Measurements from ENCODE around the gene ARID3B.
"Not testable (repeated sequence)": the region's sequence is repeated elsewhere in the genome, so short reads cannot be mapped to it uniquely, and the experiment has no call there.

The ARID3B gene

DNA sequence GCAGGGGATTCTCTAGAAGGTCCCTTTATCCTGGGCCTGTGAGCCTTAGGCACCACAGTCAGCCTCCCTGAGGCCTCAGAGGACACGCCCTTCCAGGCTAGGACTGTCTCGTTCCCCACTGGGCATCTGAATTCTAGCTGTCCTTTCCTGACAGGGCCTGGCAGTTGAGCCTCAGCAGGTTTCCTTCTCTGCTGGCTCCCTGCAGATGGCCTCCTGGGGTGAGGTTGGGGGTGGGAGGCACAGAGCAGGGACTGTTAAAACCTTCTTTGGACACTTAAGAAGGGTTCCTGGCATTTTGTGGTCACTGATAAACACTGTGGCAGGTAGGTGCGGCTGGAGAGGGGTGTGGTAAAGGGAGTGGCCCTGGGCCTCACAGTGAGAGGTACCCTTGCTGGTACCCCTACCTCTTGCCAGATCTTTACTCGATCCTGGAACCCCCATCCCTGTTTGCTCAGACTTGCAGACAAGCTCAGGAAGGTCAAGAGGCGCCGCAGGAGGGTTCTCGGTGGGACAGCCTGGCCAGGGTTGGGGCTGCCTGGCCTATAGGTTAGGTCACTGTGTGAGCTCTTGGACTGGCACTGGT lies 83.1 kb downstream of the ARID3B start:
- DNase-seq, result no peak

DNA sequence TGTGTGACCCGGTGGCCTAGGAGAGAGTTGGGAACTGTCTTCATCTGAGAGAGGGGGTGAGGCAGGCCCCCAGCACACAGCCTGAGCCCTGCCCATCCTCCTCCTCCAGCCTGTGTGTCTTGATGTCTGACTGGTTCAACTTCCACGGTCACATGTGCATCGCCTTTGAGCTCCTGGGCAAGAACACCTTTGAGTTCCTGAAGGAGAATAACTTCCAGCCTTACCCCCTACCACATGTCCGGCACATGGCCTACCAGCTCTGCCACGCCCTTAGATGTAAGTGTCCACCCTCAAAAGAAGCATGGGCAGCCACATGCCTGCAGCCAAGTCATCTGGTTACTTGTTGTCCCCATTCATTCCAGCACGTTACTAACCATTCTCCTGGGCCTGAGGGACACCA lies 84.7 kb downstream of the ARID3B start:
- DNase-seq, result no peak

DNA sequence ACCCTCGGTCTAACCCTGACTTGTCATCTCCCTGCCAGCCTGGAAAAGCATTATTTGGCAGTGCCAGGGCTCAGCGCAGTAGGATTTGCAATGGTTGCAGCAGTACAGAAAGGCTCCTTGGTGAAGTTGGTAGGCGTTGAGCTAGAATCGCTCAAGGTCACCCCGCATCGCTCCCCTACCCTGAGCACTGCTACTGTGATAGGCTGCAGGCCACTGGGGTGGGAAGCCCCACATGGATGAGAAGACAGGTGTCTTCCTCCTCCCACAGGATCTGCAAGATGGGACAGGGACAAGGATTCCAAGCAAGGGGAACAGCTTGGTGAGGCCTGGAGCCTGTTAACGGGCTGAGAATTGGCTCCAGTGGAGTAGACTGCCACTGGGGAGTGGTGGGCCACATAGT lies 85.3 kb downstream of the ARID3B start:
- no peak for DNase-seq

DNA sequence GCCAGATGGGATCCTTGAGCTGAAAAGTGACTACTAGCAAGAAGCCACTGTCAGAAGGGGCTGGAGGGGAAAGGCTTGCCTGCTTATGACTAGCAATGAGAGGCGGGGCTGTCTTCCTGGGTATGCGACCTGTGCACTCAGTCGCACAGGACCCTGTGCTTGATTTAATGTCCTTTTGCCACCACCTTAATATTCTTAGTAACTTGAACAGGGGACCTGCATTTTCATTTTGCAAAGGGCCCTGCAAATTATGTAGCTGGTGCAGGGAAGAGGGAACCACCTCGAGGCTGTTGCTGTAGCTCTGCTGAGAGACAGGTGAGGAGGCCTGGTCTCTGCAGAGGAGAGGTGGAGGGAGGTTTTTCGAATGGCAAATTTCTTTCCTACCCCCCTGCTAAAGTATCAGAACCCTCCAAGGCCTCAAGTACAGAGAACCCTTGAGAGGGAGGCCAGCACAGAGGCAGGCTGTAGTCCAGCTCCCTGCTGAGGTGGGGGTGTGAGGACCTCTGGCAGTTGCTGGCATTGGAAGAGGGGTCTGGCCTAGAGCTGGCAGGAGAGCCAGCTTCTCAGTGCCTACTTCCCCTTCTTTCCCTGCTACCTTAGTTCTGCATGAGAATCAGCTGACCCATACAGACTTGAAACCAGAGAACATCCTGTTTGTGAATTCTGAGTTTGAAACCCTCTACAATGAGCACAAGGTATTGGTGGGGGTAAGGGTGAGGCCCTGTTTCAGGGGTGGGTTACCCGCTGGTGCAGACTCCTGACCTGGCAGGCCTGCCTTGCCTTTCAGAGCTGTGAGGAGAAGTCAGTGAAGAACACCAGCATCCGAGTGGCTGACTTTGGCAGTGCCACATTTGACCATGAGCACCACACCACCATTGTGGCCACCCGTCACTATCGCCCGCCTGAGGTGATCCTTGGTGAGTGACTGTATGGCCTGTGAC lies 86.0 kb downstream of the ARID3B start:
- no peak for DNase-seq

DNA sequence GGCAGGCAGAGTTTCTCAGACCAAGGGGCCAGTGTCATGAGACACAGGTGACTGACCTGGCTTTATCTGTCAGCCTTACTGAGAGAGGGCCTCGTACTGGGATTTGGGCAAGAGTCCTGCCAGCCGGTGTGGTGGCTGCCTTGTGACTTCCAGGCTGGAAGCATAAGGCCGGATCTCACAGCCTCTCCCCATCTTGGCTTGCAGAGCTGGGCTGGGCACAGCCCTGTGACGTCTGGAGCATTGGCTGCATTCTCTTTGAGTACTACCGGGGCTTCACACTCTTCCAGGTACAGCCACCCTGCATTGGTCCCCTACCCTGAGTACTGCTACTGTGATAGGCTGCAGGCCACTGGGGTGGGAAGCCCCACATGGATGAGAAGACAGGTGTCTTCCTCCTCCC lies 86.7 kb downstream of the ARID3B start:
- DNase-seq, result peak; percentile 16

DNA sequence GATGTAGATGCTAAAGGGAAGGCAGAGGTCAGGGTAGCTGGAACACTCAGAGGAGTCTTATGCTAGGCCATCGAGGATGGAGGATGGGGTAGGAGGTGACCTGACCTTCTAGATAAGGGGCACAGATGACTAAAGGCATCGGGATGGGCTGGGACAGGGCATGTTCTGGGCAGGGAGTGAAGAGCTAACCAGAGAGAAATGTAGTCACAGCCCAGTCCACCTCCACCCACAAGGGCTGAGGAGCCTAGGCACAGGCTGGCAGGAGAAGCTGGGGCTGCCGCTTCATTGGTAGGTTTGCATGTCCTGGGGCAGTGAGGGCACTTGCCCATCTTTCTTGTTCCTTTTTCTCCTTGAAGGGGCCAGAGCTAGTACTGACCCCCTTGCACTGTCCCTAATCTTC lies 87.2 kb downstream of the ARID3B start:
- no peak for DNase-seq

DNA sequence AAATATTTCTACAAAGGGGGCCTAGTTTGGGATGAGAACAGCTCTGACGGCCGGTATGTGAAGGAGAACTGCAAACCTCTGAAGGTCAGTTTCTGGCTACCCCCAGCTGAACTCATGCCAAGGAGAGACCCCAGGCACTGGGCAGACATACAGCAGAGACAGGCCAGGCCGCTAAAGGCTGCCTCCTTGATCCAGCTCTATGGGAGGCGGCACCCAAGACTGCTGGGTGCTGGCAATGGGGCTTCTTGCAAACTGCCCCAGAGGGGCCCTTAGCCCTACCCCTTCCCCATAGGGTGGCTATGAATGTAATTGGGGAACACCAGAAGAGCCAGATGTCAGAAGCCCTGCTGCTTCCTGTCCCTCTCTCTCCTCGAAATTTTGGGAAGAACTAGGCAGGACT lies 87.9 kb downstream of the ARID3B start:
- DNase-seq, result no peak

DNA sequence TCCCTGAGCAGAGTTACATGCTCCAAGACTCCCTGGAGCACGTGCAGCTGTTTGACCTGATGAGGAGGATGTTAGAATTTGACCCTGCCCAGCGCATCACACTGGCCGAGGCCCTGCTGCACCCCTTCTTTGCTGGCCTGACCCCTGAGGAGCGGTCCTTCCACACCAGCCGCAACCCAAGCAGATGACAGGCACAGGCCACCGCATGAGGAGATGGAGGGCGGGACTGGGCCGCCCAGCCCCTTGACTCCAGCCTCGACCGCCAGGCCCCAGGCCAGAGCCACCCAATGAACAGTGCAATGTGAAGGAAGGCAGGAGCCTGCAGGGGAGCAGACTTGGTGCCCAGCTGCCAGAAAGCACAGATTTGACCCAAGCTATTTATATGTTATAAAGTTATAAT lies 88.7 kb downstream of the ARID3B start:
- not testable (repeated sequence) for DNase-seq

DNA sequence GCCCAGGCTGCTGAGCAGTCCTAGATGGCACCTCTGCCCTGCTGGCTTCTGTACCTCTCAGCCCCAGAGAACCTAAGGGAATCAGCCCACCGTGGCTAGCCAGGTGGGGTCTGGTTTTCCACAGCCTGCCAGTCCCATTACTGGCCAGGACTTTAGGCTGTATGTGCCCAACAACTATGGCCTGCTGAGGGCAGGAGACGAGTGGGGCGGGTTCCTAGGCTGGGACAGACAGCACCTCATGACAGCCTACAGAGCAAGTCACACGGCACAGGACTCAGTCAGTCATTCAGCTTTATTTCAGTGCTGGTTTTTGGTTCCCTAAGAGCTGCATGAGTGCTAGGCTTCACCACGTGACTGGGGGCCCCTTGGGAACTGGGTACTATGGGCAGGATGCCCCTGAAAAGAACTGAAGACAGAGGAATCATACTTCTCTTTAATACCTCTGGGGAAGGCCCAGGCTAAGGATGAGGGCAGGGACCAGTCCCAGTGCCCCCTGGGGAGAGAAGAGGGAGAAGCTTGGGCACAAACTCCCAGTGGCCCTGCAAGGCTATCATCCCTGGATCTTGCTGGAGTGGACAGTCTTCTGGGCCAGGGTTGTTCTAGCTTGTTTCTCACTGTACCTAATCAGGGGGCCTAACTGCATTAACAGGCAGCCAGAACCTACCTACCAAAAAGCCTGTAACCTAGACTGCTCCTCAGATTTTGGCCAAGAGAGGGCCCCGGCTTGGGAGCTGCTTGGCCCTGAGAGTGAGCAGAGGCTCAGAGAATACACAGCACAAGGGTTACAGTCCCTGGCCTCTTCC lies 89.5 kb downstream of the ARID3B start:
- peak; percentile 16 for DNase-seq

DNA sequence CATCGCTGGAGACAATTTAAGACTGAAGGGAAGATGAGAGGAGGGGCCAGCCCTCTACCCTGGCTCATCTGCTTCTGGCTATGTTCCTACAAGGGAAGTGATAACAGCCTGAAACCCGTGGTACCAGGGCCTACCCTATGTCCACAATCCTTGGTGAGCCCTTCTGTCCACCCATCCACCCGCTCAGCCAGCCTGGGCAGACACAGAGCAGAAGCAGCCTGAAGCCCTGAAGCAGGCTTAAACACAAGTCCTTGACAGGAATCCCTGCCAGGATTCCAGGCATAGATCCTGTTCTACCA lies 90.0 kb downstream of the ARID3B start:
- DNase-seq, result no peak

DNA sequence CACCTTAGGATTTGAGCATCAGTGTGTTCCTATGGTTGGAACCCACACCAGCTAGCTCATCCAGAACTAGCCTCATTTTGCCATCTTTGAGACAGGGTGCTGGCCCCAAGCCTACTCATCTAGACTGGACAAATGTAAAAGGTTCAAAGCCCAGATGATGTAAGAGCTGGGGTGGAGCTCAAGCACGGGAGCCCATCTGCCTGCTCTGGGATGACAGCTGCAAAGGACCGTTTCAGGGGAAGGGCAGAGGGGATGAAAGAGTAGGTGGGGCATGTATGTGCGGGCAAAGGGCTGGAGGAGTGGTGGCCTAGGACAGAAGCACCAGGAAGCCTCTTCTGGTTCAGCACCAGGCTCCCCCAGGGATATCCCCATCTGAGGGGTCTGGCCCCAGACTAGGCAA lies 90.4 kb downstream of the ARID3B start:
- no peak for DNase-seq

DNA sequence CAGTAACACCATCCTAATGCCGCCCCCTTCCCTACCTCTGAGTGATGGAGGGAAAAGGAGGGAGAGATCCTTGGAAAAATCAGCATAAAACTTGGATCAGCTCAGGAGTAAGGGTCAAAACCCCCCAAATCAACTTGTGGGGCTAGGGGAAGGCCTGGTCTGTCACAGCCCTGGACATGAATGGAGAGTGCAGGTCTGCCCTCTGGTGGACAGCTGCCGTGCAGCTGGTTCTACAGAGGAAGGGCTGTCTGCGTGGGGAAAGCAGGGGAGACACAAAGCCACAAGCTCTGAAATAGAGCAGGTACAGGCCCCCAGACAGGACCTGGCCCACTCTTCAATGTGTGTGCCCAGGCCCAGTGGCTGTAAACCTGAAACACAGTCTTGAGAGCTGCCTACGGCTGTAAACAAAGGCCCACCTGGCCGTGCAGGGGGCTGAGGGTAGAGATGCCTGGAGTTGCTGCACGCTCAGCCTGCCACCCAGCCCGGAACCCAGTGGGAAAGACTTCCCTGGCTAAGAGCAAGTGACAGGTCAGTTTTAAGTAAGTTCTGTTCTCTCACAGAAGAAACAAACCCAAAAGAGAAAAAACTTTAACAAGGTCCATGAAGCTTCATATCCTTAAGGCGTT lies 91.0 kb downstream of the ARID3B start:
- peak; percentile 66 for DNase-seq

DNA sequence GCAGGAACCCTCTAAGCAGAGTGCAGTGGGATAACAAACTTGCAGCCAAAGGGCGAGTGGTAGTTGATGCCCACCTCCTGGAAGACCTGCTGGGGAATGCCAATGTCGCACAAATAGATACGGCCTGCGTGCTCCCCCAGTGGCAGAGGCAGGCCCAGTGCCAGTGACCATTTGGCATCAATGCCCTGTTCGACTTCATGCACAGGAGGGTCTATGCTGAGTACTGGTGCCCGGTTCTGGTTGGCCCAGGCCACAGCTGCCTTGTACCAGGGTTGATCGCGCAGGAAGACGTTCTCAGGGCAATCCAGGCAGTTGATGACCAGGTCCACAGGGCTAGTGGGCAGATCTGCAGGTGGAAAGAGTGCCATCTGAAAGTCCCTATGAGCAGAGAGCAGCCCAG lies 91.6 kb downstream of the ARID3B start:
- DNase-seq, result peak; percentile 17

DNA sequence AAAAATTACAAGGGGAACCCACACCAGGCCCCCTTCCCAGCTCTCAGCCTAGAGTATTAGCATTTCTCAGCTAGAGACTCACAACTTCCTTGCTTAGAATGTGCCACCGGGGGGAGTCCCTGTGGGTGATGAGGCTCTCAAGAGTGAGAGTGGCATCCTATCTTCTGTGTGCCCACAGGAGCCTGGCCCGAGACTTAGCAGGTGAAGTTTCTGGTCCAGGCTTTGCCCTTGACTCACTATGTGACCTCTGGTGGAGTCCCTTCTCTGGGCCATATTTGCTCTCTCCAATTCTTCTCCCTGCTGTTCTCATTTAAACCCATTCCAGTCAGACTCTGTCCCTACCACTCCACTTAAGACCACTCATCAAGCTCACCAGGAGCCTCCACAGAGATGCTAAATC lies 92.8 kb downstream of the ARID3B start:
- DNase-seq, result no peak

DNA sequence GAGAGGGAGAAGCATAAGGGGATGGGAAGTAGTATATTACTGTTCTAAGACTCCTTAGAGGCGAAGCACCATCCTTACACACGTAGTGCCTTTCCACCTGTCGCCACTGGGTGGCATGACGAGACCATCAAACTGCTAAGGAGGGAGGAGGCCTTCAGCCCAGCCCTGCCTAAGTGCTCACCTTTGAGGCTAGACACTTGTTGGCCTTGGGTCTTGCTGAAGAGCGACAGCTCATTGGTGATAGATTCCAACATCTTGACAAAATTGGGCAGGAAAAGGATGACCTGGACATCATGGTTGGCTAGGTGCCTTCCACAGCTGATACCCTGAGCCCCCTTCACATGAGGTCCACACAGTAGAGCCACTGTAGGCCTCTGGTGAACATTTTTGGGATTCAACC lies 94.2 kb downstream of the ARID3B start:
- DNase-seq, result peak; percentile 79

DNA sequence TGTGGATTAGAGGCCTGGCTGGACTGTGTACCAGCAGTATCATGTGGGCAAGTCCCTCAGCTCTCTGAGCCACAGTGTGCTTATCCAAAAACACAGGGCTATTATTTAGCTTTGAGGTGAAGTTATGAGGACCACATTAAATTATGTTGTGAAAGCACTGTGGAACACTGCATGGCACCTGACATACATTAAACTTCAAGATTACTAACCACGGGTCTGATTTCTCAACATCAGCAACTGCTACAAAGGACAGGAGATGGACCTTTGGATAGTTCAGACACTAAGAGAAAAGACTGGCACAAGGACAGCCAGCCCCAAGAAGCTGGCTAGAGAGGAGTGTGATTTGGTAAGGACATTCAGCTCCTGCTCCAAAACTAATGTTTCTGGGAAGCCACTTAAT lies 96.0 kb downstream of the ARID3B start:
- no peak for DNase-seq

DNA sequence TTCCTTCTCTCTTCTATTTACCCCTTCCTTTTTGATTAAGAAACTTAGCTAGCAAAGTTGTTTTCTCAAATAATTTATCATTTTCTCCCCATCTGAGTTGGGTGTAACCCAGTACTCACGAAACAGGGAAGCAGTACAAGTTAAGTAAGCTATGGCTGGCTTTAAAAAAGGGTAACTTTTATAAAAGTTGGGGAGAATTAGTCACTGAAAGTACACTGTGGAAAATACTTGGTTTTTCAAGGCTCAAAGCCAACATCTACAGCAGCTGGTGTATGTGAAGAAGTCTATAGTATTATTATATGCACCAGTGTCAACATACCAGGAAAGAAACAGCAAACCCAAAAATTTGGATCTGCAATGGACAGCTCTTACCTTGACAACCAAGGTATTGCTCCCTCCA lies 100.1 kb downstream of the ARID3B start:
- DNase-seq, result no peak

DNA sequence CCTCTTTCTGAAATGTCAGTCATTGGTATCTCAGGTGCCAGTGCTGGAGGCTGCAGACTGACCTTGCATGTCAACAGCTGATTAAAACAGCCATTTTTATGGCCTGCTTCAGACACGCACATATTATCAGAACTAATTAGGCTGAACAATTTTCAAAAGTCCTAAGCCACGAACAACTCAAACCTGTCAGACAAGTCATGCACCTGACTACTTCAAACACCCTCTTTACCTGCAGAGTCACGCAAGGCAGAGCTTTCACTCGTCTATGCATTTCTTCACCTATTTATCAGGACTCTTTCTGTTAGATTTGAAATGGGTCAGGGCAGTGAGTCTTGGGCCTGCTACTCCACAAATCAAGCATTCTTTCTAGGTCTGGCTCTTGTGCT lies 101.3 kb downstream of the ARID3B start:
- no peak for DNase-seq

DNA sequence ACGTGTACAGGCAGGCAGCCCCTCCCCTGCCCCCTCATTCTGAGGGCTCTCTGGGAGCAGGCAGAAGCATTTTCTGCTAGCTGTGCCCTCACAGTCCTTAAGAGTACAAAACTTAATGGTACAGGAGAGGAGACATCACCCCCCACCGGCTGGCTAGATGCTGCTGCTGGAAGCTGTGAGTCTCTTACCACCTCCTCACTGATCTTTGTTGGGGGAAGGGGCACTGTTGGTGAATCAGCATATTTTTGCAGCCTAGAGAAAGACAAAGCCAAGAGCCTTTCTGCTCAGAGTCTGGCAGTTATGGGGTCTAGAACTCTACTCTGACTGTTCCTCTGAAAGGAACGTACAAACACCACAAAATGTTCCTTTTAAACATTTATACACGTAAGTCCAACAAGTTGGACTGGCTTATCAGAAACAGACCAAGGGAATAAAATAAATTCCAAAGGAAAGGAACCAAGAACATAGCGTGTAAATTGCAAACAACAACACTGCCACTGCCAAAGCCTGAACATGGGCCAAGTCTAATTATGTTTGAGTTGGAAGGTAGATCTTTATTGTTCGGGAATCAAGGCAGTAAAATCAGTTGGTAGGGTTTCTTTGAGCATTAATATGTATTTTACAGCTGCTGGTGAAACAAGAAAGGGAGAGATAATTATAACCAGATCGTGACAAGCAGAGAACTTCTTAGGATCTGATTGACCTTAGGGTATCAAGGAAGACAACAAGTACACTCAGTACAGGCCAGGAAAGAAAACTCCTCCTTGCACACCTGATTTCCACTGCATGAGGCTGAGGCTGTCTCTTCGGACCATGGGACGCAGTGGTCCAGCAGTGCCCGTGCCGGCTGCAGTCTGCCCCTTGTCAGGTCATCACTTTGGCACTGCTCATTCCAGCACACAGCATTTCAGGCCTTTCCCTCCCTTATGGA lies 102.0 kb downstream of the ARID3B start:
- DNase-seq, result no peak

DNA sequence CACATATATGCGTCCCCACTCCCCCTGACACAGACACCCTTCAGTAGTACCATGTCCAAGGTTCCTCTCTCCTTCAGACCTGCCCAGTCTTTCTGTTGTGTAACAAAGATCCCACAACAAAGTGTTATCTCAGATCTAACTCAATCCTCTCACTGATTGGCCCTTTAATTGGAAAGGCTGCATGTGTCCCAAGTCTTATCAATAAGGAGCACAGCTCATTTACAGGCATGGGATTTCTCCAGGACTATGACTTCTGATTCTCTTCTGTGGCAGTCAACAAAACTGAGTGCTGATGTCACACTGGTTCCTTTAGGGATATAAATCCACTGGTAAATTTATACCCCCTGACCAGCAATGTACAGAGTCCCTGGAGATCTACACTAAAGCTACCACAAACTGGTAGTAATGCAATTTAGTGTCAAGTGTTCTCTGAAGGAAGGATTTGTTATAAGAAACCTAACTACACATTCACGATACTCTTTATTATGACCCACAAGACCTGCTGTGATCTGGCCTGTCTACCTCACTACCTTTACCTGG lies 102.7 kb downstream of the ARID3B start:
- no peak for DNase-seq

DNA sequence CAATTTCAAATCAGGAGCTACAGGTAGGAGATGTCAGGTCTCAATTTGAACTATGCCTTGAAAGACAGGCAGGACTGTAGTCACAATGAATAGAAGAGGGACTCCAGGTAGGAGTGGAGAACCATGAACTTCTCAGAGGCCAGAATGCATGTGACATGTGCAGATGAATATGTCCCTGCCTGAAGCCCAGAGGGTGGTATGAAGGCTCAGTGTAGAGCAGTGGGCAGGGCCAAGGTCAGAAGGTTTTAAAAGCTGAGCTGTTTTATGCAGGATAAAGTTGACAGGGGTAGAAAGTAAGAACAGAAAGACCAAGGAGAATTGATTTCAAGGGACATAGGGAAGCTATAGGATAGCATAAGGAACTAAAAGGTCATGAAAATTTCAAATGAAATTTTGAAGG lies 105.5 kb downstream of the ARID3B start:
- no peak for DNase-seq

All from activated T-cell treated with anti-CD3 and anti-CD28 coated beads, Interleukin-2, amount 50 U/mL, for 1 hour (primary cell).